ENCODE measurements around the gene ARHGAP29. TPM values are rescaled to one million over a fixed set of nuclear protein-coding genes. Genes with fewer than 3 reads are reported as not detected.

Gene ARHGAP29
- total RNA-seq, 2 experiments from 2014 or later: not detected

GRCh38 chr1:94231746-94232145 lies 5.6 kb downstream of the ARHGAP29 start:
- TF ChIP-seq CTCF (IDR thresholded peaks at IDR 0.05): no peak
- intact Hi-C loops (cut with micrococcal nuclease): no loop called here
- H3K4me3 Mint-ChIP-seq: no peak overlapping the region
- peaks cover 43% of the 10 kb centered on the region for H3K27me3 Mint-ChIP-seq
- H3K27ac Mint-ChIP-seq: no peak overlapping the region
- ChIA-PET POLR2A (no interaction called here), CTCF (no interaction called here)
- H3K36me3 Mint-ChIP-seq (ENCODE audit: low read depth): no peaks in the 10 kb centered on the region
- ATAC-seq (no peak), DNase-seq (no peak)
- H3K9me3 Mint-ChIP-seq: no peaks in the 10 kb centered on the region
- H3K4me1 Mint-ChIP-seq (ENCODE audit: low read depth): peaks cover 10% of the 10 kb centered on the region

- intact Hi-C loops (cut with micrococcal nuclease): no loop called here
- DNase-seq: no peak
- H3K4me3 Mint-ChIP-seq: no peak overlapping the region
- CTCF ChIA-PET: no interaction called here
- peaks cover 2% of the 10 kb centered on the region for H3K4me1 Mint-ChIP-seq (ENCODE audit: low read depth)
- H3K27me3 Mint-ChIP-seq: peaks cover 38% of the 10 kb centered on the region
- H3K27ac Mint-ChIP-seq: no peak overlapping the region
- TF ChIP-seq CTCF (IDR thresholded peaks at IDR 0.05): no peak
- no peaks in the 10 kb centered on the region for H3K36me3 Mint-ChIP-seq (ENCODE audit: low read depth)
- no peaks in the 10 kb centered on the region for H3K9me3 Mint-ChIP-seq
- POLR2A ChIA-PET: no interaction called here
- no peak for ATAC-seq
Measured at GRCh38 chr1:94230920-94231319, 6.5 kb downstream of the ARHGAP29 start.

- Mint-ChIP-seq H3K27ac (no peak overlapping the region), H3K36me3 (ENCODE audit: low read depth) (no peaks in the 10 kb centered on the region), H3K9me3 (no peaks in the 10 kb centered on the region), H3K27me3 (peaks cover 26% of the 10 kb centered on the region), H3K4me3 (no peak overlapping the region), H3K4me1 (ENCODE audit: low read depth) (no peaks in the 10 kb centered on the region)
- ChIA-PET POLR2A (no interaction called here), CTCF (interaction anchor here (1.5 kb wide), 1 partner anchor 190 kb away, joined by 6 read pairs; no protein-coding TSS in a partner anchor)
- intact Hi-C loops (cut with micrococcal nuclease): no loop called here
- DNase-seq (no peak), ATAC-seq (no peak)
- TF ChIP-seq CTCF (IDR thresholded peaks at IDR 0.05): no peak
Measured at GRCh38 chr1:94228640-94229375, 8.6 kb downstream of the ARHGAP29 start.

- Mint-ChIP-seq H3K4me1 (ENCODE audit: low read depth) (no peaks in the 10 kb centered on the region), H3K27me3 (peaks cover 20% of the 10 kb centered on the region), H3K36me3 (ENCODE audit: low read depth) (no peaks in the 10 kb centered on the region), H3K4me3 (no peak overlapping the region), H3K9me3 (no peaks in the 10 kb centered on the region), H3K27ac (no peak overlapping the region)
- ChIA-PET CTCF (interaction anchor here (1.5 kb wide), 1 partner anchor 189 kb away, joined by 6 read pairs; no protein-coding TSS in a partner anchor), POLR2A (no interaction called here)
- intact Hi-C loops (cut with micrococcal nuclease): no loop called here
- ATAC-seq (no peak), DNase-seq (no peak)
- no peak for TF ChIP-seq CTCF (IDR thresholded peaks at IDR 0.05)
Measured at GRCh38 chr1:94227624-94228023, 9.8 kb downstream of the ARHGAP29 start.

- POLR2A ChIA-PET: interaction anchor here (0.8 kb wide), 1 partner anchor 165 kb away, joined by 3 read pairs; no protein-coding TSS in a partner anchor
- Mint-ChIP-seq H3K36me3 (ENCODE audit: low read depth) (no peaks in the 10 kb centered on the region), H3K27ac (no peak overlapping the region), H3K4me1 (ENCODE audit: low read depth) (no peaks in the 10 kb centered on the region), H3K9me3 (no peaks in the 10 kb centered on the region), H3K4me3 (no peak overlapping the region), H3K27me3 (peaks cover 11% of the 10 kb centered on the region)
- CTCF ChIA-PET: interaction anchor here (1.0 to 1.2 kb wide), 2 partner anchors 11 to 188 kb away, joined by 3 read pairs; partner anchors contain the start of gene ARHGAP29
- TF ChIP-seq CTCF (IDR thresholded peaks at IDR 0.05): no peak
- ATAC-seq (no peak), DNase-seq (no peak)
- intact Hi-C loops (cut with micrococcal nuclease): no loop called here
Measured at GRCh38 chr1:94225845-94226244, 11.5 kb downstream of the ARHGAP29 start.
